OCI-LY1 (cell line): ENCODE data around the gene GFOD2.

Experiments used
- CTCF ChIP-seq: fragments of 200-600 bp; sonication (generic), shearing (Covaris generic); IDR thresholded peaks from 2 replicates; pipeline ENCODE4 v1.5.1; 2017; ENCODE audit warnings: mild to moderate bottlenecking, antibody characterized with exemption, low read length, moderate library complexity, mixed read lengths
- EZH2 ChIP-seq: fragments of 200-600 bp; sonication (generic), shearing (Covaris generic); IDR thresholded peaks from 2 replicates; pipeline ENCODE4 v1.8.0; 2017; ENCODE audit warnings: borderline replicate concordance, mixed run types, mild to moderate bottlenecking, antibody characterized with exemption, low read length, moderate library complexity, mixed read lengths

- TF ChIP-seq CTCF (no peak), EZH2 (no peak)
Measured at GRCh38 chr16:67641779-67642708, 77.1 kb downstream of the GFOD2 start.
